Activated T-helper 17 cell treated with anti-CD3 and anti-CD28 coated beads, Interleukin-2, amount 50 U/mL, for 72 hours (primary cell): ENCODE measurements around the gene PUDP. TPM values are rescaled to one million over a fixed set of nuclear protein-coding genes. Genes with fewer than 3 reads are reported as not detected.
A peak's percentile ranks its signal among the peaks of the same experiment; 100 is the strongest.

Source experiments
- ATAC-seq: fragments of 150-1000 bp; cut with Tn5 transposase; replicated peaks from 2 replicates; pipeline ENCODE4 v1.10.0; 2021; ENCODE audit warnings: mild to moderate bottlenecking, moderate library complexity
- H3K27ac Mint-ChIP-seq: one replicate; pipeline ENCODE4 v1.8.0; 2022; ENCODE audit warnings: mixed read lengths
- H3K27me3 Mint-ChIP-seq: one replicate; pipeline ENCODE4 v1.8.0; 2022; ENCODE audit warnings: mixed read lengths
- H3K36me3 Mint-ChIP-seq: one replicate; pipeline ENCODE4 v1.8.0; 2022; ENCODE audit warnings: low read depth, mild to moderate bottlenecking, mixed read lengths
- H3K4me1 Mint-ChIP-seq: one replicate; pipeline ENCODE4 v1.8.0; 2022; ENCODE audit warnings: mixed read lengths
- H3K4me3 Mint-ChIP-seq: one replicate; pipeline ENCODE4 v1.8.0; 2022; ENCODE audit warnings: mild to moderate bottlenecking, mixed read lengths
- H3K9me3 Mint-ChIP-seq: one replicate; pipeline ENCODE4 v1.8.0; 2022; ENCODE audit warnings: mixed read lengths
- total RNA-seq, 2 donors: library from RNA; stranded (reverse); gene quantifications; one replicate each; pipeline ENCODE4 v1.2.3, GENCODE V29; 2022

PUDP gene
- total RNA-seq, 2 donors from 2014 or later: 11.2 to 22.1 TPM

DNA sequence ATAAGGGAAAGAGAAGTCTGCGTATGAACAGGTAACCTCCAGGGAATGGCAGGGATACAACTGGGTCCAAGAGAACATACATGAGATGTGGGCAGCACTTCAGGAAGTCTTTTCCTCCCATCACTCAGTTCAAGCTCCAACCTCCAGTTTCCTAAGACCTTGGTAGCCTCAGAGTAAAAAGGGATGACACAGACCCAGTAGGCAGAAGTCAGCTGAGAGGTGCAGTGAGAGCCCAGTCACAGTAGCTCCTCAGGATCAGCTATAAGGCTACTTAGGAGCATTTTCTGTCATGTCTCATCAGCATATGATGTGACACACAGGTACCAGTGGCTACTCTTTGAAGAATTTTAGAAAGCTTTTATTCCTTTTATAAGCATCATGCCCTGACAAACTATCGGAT lies 13.0 kb downstream of the PUDP start:
- Mint-ChIP-seq H3K36me3 (no peaks in the 10 kb centered on the region), H3K27ac (no peak overlapping the region), H3K27me3 (no peaks in the 10 kb centered on the region), H3K9me3 (no peaks in the 10 kb centered on the region), H3K4me1 (peaks cover 5% of the 10 kb centered on the region), H3K4me3 (no peak overlapping the region)
- ATAC-seq: no peak

DNA sequence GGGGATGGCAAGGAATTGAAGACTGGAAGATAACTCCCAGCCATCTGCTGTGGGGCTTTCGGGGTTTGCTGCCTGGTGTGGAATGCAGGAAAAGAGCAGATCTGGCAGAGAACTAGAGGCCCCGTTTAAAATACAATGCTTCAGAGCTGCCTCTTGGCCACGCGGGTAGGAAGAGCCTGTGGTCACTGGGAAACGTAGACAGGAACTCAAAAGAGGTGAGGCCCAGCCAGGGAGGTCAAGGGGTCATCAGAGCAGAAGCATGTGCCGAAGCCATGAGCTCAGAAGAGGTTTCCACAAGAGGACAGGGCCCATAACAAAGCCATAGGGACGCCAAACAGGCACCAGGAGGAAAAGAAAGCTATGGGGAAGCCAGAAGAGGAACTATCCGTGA lies 14.9 kb downstream of the PUDP start:
- Mint-ChIP-seq H3K9me3 (no peaks in the 10 kb centered on the region), H3K27me3 (no peaks in the 10 kb centered on the region), H3K27ac (no peak overlapping the region), H3K4me1 (peaks cover 5% of the 10 kb centered on the region), H3K36me3 (no peaks in the 10 kb centered on the region), H3K4me3 (no peak overlapping the region)
- ATAC-seq: no peak

DNA sequence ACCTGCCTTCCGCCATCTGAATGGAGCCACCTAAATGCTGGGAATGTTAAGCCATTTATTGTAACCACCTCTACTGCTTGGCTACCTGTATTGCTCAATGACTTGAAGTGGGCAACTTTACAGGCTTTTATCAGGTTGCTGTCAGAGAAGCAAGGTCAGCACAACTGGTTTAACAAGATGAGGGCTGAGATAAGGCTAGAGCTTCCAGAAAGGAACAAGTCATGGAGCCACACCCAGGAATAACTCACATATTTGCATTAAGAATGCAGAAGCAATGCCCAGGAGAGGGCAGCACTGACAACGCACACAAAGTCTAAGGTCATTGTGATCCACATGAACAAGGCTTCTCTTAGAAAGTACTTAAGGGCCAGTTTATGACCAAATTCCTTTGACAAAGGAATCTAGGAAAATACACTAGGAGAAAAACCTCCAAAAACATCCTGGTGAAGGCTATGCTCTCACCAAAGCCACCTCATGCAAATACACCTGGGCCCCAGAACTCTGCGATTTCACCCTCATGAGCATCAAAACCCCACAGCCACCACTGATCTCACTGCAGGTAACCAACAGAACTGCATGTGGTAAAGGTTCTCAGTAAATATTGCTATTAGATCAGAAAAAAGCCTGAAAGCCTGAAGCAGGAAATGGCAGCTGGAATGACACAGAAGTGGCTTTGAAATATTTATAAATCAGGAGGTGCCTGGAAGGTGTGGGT lies 15.5 kb downstream of the PUDP start:
- no peak overlapping the region for H3K27ac Mint-ChIP-seq
- ATAC-seq: no peak

DNA sequence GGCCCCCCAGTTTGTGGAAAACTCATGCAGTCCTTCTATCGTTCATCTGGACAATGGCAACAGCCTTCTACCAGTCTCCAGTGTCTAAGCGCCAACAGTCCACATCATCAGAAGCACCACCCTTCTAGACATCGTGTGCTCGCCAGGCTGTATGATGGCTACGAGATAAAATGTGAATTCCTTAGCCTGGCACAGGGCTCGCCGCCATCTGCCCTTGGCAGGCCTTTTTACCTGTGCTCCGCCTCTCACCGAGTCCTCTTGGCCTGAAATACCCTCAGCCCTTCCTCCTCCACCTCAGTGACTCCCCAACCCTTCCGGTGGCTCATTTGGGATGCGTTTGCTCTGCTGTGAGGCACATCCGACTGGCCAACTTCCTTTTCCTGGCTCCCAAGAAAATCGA lies 16.3 kb downstream of the PUDP start:
- peaks cover 5% of the 10 kb centered on the region for H3K4me1 Mint-ChIP-seq

More for the DNA sequence above, 15.5 kb downstream of the PUDP start:
- no peak overlapping the region for H3K4me3 Mint-ChIP-seq
- H3K9me3 Mint-ChIP-seq: no peaks in the 10 kb centered on the region
- H3K4me1 Mint-ChIP-seq: peaks cover 5% of the 10 kb centered on the region
- no peaks in the 10 kb centered on the region for H3K27me3 Mint-ChIP-seq
- no peaks in the 10 kb centered on the region for H3K36me3 Mint-ChIP-seq

DNA sequence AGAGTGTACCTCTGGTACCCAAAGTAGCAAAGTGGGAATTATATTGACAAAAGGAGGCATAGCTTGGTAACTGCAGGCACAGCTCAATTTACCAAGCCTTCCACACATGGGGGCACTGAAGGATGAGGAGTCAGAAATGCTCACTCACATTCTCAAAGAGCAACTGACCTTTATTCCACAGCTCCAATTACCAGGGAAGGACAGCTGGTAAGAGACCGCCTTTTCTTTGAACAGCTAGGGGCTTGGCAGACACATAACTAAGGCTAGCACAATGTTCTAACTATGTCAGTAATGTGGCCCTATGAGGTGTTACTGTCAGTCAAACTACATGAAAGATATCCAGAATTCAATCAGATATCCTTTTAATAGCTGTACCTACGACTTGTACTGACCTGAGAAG lies 20.9 kb downstream of the PUDP start:
- H3K4me3 Mint-ChIP-seq: no peak overlapping the region
- H3K27ac Mint-ChIP-seq: no peak overlapping the region
- no peaks in the 10 kb centered on the region for H3K27me3 Mint-ChIP-seq
- no peaks in the 10 kb centered on the region for H3K36me3 Mint-ChIP-seq
- ATAC-seq: no peak
- no peaks in the 10 kb centered on the region for H3K9me3 Mint-ChIP-seq
- no peaks in the 10 kb centered on the region for H3K4me1 Mint-ChIP-seq

More for the DNA sequence above, 16.3 kb downstream of the PUDP start:
- ATAC-seq: no peak
- Mint-ChIP-seq H3K27ac (no peak overlapping the region), H3K36me3 (no peaks in the 10 kb centered on the region), H3K27me3 (no peaks in the 10 kb centered on the region), H3K9me3 (no peaks in the 10 kb centered on the region), H3K4me3 (no peak overlapping the region)

DNA sequence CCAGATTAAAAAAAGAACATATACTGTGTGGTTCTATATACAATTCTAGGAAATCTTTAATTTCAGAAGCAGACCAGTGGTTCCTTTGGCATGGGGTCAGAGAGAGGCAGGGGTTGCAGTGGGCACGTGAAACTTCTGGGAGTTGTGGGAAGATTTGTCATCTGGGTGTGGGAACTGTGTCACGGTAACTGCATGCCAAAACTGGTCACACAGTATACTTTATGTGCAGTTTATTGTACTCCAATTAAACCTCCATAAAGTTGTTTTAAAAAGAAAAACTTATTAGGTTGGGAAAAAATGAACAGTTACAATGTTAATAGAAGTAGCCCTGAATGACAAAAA lies 27.1 kb downstream of the PUDP start:
- no peak for ATAC-seq
- H3K27ac Mint-ChIP-seq: no peak overlapping the region
- H3K36me3 Mint-ChIP-seq: no peaks in the 10 kb centered on the region
- no peaks in the 10 kb centered on the region for H3K4me1 Mint-ChIP-seq
- no peak overlapping the region for H3K4me3 Mint-ChIP-seq
- no peaks in the 10 kb centered on the region for H3K9me3 Mint-ChIP-seq
- H3K27me3 Mint-ChIP-seq: no peaks in the 10 kb centered on the region

DNA sequence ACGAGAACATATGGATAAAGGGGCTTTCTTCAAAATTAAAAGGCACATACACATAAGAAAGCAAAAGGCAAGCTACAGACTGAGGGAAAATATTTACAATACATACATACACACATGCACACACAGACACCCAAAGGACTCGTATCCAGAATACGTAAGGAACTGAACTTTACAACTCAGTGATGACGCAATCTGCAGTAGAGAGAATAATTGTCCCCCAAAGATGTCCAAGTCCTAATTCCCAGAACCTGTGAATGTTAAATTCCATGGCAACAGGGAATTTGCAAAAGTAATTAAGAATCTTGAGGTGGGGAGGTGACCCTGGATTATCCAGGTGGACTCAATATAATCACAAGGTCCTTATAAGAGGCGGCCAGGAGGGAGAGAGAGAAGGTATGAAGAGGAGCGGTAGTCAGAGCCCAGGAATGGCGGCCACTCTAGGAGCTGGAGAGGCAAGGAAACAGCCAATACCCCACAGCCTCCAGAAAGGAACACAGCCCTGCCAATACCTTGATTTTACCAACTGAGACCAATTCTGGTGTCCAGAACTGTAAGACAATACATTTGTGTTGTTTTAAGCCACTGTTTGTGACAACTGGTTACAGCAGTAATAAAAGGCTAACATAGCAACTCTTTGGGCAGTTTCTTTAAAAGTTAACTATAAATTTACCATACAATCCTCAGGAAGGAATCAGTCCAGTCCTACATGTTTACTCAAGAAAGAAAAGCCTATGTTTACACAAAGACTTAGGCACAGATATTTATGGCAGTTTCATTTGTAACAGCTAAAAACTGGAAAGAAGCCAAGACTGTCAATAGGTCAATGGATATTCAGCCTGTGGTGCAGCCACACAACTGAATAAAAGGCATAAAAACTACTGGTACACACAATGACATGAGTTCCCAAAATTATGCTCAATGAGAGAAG lies 27.7 kb downstream of the PUDP start:
- Mint-ChIP-seq H3K27ac (no peak overlapping the region), H3K4me1 (no peaks in the 10 kb centered on the region), H3K4me3 (no peak overlapping the region), H3K36me3 (no peaks in the 10 kb centered on the region), H3K27me3 (no peaks in the 10 kb centered on the region), H3K9me3 (no peaks in the 10 kb centered on the region)
- ATAC-seq: no peak

DNA sequence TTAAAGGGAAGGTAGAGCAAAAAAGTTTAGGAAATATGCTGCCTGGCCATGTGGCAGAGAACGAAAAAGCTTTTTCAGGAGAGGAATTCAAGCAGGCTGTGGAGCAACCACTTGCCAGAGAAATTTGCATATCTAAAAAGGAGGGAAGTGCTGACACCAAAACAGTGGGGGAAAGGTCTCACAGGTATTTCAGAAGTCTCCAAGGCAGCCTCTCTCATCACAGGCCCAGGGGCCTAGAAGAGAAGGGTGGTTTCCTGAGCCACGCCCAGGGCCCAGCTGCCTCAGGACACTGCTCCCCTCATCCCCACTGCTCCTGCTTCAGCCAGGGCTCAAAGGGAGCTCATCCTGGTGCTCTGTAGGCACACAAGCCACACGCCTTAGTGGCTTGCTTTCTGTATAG lies 30.4 kb downstream of the PUDP start:
- Mint-ChIP-seq H3K27me3 (no peaks in the 10 kb centered on the region), H3K36me3 (no peaks in the 10 kb centered on the region), H3K4me1 (no peaks in the 10 kb centered on the region), H3K9me3 (no peaks in the 10 kb centered on the region), H3K4me3 (no peak overlapping the region), H3K27ac (peak overlapping the region; percentile 22)
- ATAC-seq: no peak

DNA sequence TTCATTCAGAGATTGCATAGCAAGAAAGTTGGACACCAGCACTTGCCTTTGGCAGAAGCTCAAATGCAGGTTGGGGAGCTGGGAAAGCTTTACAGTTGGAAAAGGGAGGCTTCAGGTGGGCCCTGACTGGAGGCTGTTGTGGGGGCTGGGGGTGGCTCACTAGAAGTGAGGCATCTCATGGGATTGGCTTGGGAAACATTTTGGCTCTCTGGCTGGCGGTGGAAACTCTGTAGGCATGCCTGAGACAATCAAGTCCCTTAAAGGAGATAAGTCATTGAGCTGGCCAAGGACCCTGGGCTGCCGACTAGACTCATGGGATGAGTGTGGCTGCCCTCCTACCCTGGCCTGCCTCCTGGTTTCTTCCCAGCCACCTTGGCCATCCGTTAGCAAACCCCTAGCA lies 31.9 kb downstream of the PUDP start:
- H3K27ac Mint-ChIP-seq: no peak overlapping the region
- no peak overlapping the region for H3K4me3 Mint-ChIP-seq
- no peak for ATAC-seq
- no peaks in the 10 kb centered on the region for H3K4me1 Mint-ChIP-seq
- no peaks in the 10 kb centered on the region for H3K9me3 Mint-ChIP-seq
- H3K27me3 Mint-ChIP-seq: no peaks in the 10 kb centered on the region
- no peaks in the 10 kb centered on the region for H3K36me3 Mint-ChIP-seq

DNA sequence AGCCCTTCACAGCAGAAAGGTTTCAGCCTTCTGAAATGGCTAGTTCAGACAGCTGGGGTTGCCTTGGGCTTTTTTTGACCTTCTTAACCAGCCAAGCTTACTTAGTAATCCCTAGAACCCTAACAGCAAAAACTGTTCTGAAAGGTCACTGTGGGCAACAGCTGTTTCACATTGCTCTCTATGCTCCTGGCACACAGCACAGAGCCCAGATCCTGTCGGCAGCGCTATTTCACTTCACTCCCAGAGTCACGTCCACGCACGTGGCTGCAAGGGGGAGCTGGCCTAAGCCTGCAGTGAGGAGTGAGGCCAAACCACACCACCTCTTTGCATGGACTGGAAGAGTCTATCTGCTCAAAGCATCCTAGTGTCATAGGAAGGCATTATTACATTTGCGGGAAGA lies 32.4 kb downstream of the PUDP start:
- Mint-ChIP-seq H3K27ac (no peak overlapping the region), H3K9me3 (no peaks in the 10 kb centered on the region), H3K27me3 (no peaks in the 10 kb centered on the region), H3K4me1 (peaks cover 4% of the 10 kb centered on the region), H3K4me3 (no peak overlapping the region), H3K36me3 (no peaks in the 10 kb centered on the region)
- ATAC-seq: no peak

DNA sequence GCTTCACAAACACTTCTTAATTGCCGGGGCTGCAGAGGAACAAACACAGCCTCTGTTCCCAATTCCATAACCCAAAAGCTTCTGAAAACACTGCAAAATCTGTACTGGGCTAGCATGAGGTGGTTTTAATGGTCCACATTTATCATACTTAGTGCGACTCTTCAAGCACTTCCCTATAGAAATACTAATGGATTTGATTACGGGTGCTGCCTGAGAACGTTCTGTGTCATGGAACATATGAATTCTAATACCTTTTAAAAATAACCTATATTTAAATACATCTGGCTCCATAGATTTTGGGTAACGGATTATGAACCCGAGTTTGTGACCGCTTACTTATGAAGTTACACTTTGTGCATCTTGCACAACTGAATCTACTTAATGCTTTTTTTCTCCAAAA lies 35.9 kb downstream of the PUDP start:
- Mint-ChIP-seq H3K9me3 (no peaks in the 10 kb centered on the region), H3K4me3 (no peak overlapping the region), H3K27ac (no peak overlapping the region), H3K27me3 (no peaks in the 10 kb centered on the region), H3K36me3 (no peaks in the 10 kb centered on the region), H3K4me1 (peaks cover 5% of the 10 kb centered on the region)
- ATAC-seq: no peak

DNA sequence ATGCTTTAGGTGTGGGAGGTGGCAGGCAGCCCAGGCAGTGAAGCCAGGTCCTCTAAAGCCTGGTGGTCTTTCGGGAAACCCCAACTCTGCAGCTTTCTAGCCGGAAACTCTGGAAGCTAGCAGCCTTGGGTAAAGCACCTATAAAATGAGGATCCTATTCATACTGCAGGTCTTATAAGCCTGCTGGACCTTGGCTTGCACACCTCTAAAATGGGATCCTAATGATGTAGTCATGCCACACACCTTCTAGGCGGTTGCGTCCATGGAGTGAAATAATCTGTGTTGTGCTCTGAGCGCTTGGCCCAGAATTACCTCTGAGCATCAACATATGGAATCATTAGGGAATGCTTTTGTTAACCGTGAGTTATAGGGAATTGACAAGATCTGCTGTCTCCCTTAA lies 36.4 kb downstream of the PUDP start:
- no peak for ATAC-seq
- Mint-ChIP-seq H3K4me1 (peaks cover 5% of the 10 kb centered on the region), H3K27ac (no peak overlapping the region), H3K9me3 (no peaks in the 10 kb centered on the region), H3K4me3 (no peak overlapping the region), H3K27me3 (no peaks in the 10 kb centered on the region), H3K36me3 (no peaks in the 10 kb centered on the region)

DNA sequence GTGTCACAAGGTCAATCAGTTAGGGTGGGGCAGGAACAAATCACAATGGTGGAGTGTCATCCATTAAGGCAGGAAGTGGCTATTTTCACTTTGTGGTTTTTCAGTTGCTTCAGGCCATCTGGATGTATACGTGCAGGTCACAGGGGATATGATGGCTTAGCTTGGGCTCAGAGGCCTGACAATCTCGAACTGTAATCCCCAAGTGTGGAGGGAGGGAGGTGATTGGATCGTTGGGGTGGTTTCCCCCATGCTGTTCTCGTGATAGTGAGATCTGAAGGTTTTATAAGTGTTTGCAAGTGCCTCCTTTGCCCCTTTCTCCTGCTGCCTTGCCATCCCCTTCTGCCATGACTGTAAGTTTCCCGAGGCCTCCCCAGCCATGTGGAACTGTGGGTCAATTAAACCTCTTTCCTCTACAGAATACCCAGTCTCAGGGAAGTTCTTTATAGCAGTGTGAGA lies 37.1 kb downstream of the PUDP start:
- H3K9me3 Mint-ChIP-seq: no peaks in the 10 kb centered on the region
- H3K27me3 Mint-ChIP-seq: no peaks in the 10 kb centered on the region
- peak; percentile 40 for ATAC-seq
- peaks cover 5% of the 10 kb centered on the region for H3K4me1 Mint-ChIP-seq
- peak overlapping the region; percentile 21 for H3K4me3 Mint-ChIP-seq
- peak overlapping the region; percentile 82 for H3K27ac Mint-ChIP-seq
- peaks cover under 1% of the 10 kb centered on the region for H3K36me3 Mint-ChIP-seq

DNA sequence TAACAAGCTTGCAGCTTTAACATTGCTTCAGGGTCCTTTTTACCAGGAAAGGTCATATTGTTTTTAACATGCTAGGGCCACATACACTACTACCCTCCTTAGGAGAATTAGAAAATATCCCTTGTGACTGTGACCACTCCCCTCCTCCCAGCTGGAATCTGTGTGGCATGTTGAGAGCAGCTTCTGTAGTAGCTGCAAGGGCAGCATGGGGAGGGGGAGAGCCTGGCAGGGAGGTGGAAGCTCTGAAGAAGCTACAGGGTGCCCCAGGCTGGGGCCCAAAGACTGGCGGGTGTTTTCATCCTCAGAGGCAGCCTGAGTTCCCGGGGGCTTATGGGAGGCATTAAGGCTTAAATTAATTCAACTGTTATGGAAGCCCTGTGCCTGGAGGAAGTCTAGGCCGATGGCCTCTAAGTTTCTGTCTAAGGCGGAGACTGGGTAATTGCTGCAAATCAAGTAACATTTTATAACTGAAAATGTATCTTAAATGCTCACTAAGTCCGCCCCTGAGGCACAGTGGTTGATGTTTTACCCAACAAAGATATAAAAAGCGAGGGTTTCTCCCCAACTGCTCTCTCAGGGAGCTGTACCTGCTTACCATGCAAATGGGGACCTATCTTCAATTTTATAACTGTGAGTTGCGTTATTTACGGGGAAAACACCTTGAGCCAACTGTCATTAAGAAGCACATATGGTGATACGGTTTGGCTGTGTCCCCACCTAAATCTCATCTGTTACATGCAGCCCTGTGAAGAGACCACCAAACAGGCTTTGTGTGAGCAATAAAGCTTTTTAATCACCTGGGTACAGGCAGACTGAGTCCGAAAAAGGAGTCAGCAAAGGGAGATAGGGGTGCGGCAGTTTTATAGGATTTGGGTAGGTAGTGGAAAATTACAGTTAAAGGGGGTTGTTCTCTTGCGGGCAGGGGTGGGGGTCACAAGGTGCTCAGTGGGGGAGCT lies 37.8 kb downstream of the PUDP start:
- Mint-ChIP-seq H3K9me3 (no peaks in the 10 kb centered on the region), H3K36me3 (peaks cover 7% of the 10 kb centered on the region), H3K4me3 (peak overlapping the region; percentile 21), H3K27me3 (no peaks in the 10 kb centered on the region), H3K27ac (peak overlapping the region; percentile 82), H3K4me1 (peaks cover 5% of the 10 kb centered on the region)
- no peak for ATAC-seq
